Measurements from ENCODE around the gene ROR2. TPM values are rescaled to one million over a fixed set of nuclear protein-coding genes. Genes with fewer than 3 reads are reported as not detected.

The ROR2 gene
- total and polyA plus RNA-seq, 4 donors = 0.13 to 0.84 (median 0.52) TPM

GRCh38 chr9:91994422-91994821 lies 44.4 kb upstream of the ROR2 start:
- no peak for DNase-seq (ENCODE audit: low spot score)
- H3K9me3 ChIP-seq (ENCODE audit: control insufficient read depth in 4 of 4, low read length in 3 of 4) = no peaks in the 10 kb centered on the region
- WGBS = 21% methylated on average over 4 of the region's 4 CpGs
- no peak overlapping the region for H3K27ac ChIP-seq (ENCODE audit: low read depth in 1 of 2, low read length in 2 of 2)
- TF ChIP-seq SP1 (IDR thresholded peaks at IDR 0.05) (no peak), FOXA2 (IDR thresholded peaks at IDR 0.05) (no peak), RAD21 (IDR thresholded peaks at IDR 0.05) (no peak), FOXA1 (IDR thresholded peaks at IDR 0.05) (no peak), EGR1 (IDR thresholded peaks at IDR 0.05; ENCODE audit: low read depth in 2 of 2) (no peak), HNF4G (IDR thresholded peaks at IDR 0.05) (no peak), GABPA (IDR thresholded peaks at IDR 0.05 in 1 of 2, conservative IDR thresholded peaks at IDR 0.05 in 1 of 2) (no peak), ZBTB33 (IDR thresholded peaks at IDR 0.05) (no peak), RXRA (IDR thresholded peaks at IDR 0.05) (no peak), HNF4A (conservative IDR thresholded peaks at IDR 0.05) (no peak), CTCF (IDR thresholded peaks at IDR 0.05; ENCODE audit: low read depth, low read length, missing input control) (no peak), YY1 (IDR thresholded peaks at IDR 0.05) (no peak), NR2F2 (IDR thresholded peaks at IDR 0.05) (no peak)
- TF ChIP-seq, protein P1, sequence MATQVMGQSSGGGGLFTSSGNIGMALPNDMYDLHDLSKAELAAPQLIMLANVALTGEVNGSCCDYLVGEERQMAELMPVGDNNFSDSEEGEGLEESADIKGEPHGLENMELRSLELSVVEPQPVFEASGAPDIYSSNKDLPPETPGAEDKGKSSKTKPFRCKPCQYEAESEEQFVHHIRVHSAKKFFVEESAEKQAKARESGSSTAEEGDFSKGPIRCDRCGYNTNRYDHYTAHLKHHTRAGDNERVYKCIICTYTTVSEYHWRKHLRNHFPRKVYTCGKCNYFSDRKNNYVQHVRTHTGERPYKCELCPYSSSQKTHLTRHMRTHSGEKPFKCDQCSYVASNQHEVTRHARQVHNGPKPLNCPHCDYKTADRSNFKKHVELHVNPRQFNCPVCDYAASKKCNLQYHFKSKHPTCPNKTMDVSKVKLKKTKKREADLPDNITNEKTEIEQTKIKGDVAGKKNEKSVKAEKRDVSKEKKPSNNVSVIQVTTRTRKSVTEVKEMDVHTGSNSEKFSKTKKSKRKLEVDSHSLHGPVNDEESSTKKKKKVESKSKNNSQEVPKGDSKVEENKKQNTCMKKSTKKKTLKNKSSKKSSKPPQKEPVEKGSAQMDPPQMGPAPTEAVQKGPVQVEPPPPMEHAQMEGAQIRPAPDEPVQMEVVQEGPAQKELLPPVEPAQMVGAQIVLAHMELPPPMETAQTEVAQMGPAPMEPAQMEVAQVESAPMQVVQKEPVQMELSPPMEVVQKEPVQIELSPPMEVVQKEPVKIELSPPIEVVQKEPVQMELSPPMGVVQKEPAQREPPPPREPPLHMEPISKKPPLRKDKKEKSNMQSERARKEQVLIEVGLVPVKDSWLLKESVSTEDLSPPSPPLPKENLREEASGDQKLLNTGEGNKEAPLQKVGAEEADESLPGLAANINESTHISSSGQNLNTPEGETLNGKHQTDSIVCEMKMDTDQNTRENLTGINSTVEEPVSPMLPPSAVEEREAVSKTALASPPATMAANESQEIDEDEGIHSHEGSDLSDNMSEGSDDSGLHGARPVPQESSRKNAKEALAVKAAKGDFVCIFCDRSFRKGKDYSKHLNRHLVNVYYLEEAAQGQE (IDR thresholded peaks at IDR 0.05) = no peak
- TF ChIP-seq, protein P2, sequence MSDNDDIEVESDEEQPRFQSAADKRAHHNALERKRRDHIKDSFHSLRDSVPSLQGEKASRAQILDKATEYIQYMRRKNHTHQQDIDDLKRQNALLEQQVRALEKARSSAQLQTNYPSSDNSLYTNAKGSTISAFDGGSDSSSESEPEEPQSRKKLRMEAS (IDR thresholded peaks at IDR 0.05) = no peak
- TF ChIP-seq, protein P3, sequence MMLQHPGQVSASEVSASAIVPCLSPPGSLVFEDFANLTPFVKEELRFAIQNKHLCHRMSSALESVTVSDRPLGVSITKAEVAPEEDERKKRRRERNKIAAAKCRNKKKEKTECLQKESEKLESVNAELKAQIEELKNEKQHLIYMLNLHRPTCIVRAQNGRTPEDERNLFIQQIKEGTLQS (IDR thresholded peaks at IDR 0.05) = no peak
- no peaks in the 10 kb centered on the region for H3K4me1 ChIP-seq (ENCODE audit: control insufficient read depth in 4 of 4, insufficient read depth in 4 of 4, low read length in 3 of 4)
- H3K9ac ChIP-seq (ENCODE audit: low read depth in 1 of 2, low read length in 2 of 2) = no peak overlapping the region
- H3K36me3 ChIP-seq (ENCODE audit: control insufficient read depth in 4 of 4, insufficient read depth in 3 of 4, low read depth in 1 of 4, low read length in 3 of 4) = no peaks in the 10 kb centered on the region
- no peak overlapping the region for H3K4me3 ChIP-seq (ENCODE audit: low read depth in 1 of 3, low read length in 3 of 3)
- no peaks in the 10 kb centered on the region for H3K27me3 ChIP-seq (ENCODE audit: control insufficient read depth in 4 of 4, insufficient read depth in 4 of 4, low read length in 3 of 4)

All from liver (tissue), 9 donors.